ENCODE data around the gene SFR1. TPM values are rescaled to one million over a fixed set of nuclear protein-coding genes. Genes with fewer than 3 reads are reported as not detected.

The SFR1 gene
- total RNA-seq, 1 experiment from 2014 or later = 17.6 TPM

DNA sequence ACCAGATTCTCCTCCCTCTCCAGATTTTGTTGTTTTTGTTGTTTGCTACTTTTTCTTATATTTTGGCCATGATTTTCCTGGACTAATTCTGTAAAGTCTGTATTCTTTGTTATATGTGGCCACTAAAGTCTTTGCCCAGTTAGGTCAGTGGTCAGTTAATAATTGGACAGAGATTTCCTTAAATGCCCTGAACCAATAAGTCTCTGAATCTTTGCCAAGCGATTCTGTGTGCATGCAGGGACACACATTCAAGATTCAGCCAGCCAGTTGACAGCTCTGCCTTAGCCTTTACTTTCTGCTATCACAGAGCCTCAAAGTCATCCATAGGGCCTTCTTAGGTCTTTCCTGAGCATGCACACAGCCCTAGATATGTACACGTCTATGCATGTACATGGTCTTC lies 25.3 kb upstream of the SFR1 start:
- H3K36me3 ChIP-seq (replicated peaks; ENCODE audit: control insufficient read depth, insufficient read depth, low read length) = no peaks in the 10 kb centered on the region
- H3K4me3 ChIP-seq (ENCODE audit: insufficient read depth, low read depth, low read length) = no peak overlapping the region
- H3K27me3 ChIP-seq (ENCODE audit: control insufficient read depth, insufficient read depth, low read length) = no peaks in the 10 kb centered on the region
- DNase-seq = no peak

DNA sequence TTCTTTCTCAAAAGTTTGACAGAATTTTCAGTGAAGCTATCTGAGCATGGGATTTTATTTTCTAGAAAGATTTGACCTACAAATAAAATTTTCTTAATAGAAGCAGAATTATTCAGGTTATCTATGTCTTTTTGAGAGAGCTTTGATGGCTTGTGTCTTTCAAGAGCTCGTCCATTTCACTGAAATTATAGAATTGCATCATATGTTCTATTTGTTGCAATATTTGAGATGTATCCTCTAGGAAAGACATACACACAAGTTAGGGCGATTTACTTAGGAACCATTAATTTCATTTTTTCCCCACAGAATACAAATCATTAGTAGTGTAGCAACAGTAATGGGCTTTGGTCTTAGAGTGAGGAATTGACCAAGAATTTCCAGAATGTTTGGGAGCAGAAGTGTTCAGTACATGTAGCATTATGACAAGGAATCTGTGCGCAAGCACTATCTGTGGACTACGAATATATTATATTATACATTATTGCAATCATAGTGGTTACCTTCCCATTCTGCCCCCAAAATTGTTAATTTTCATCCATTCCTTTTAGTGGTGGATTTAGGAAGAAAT lies 23.5 kb upstream of the SFR1 start:
- no peaks in the 10 kb centered on the region for H3K27me3 ChIP-seq (ENCODE audit: control insufficient read depth, insufficient read depth, low read length)
- DNase-seq = no peak
- no peaks in the 10 kb centered on the region for H3K36me3 ChIP-seq (replicated peaks; ENCODE audit: control insufficient read depth, insufficient read depth, low read length)
- H3K4me3 ChIP-seq (ENCODE audit: insufficient read depth, low read depth, low read length) = no peak overlapping the region

DNA sequence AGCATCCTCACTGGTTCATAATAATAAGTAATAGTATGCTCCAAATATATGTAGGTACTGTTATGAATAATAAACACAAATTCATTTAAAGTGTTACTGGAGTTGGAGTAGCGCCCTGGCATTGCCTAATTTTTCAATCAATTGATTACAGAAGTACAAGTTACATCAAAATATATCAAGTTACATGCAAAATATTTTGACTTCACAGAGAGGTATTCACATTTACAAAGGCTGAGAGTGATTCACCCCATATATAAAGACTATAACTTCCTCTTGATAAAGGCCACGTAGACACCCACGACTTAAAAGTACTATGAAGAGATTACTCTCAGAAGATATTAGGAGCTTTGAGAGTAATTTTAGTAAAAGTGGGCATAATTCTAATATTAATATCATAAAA lies 22.7 kb upstream of the SFR1 start:
- no peak overlapping the region for H3K4me3 ChIP-seq (ENCODE audit: insufficient read depth, low read depth, low read length)
- H3K36me3 ChIP-seq (replicated peaks; ENCODE audit: control insufficient read depth, insufficient read depth, low read length) = no peaks in the 10 kb centered on the region
- no peaks in the 10 kb centered on the region for H3K27me3 ChIP-seq (ENCODE audit: control insufficient read depth, insufficient read depth, low read length)
- no peak for DNase-seq

DNA sequence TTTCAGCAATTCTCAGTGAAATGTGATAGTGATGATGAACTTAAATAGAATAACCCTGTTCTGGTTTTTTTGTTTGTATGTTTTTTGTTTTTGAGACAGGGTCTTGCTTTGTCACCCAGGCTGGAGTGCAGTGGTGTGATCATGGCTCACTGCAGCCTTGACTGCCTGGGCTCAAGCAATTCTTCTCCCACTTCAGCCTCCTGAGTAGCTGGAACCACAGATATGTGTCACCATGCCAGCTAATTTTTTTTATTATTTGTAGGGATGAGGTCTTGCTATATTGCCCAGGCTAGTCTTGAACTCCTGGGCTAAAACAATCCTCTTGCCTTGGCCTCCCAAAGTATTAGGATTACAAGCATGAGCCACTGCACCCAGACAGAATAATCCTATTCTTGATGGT lies 22.0 kb upstream of the SFR1 start:
- H3K4me3 ChIP-seq (ENCODE audit: insufficient read depth, low read depth, low read length) = no peak overlapping the region
- no peaks in the 10 kb centered on the region for H3K36me3 ChIP-seq (replicated peaks; ENCODE audit: control insufficient read depth, insufficient read depth, low read length)
- H3K27me3 ChIP-seq (ENCODE audit: control insufficient read depth, insufficient read depth, low read length) = no peaks in the 10 kb centered on the region
- no peak for DNase-seq

DNA sequence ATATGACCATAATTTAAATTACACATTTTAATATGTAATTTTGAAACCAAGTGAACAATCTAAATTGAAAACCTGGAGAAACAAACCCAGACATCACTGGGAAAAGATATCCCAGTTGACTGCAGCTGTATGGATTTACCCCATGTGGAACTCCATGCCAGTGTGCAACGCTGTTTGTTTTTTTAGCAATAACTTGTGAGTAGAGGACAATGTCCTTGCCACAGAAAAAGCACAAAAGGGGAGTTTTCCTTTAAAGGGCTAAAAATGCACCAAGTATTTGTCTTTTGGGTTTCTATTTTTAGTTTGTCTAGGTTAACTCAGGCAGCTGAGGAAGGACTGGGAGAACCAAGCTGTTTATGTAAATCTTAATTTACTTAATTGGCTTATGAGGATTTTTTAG lies 21.2 kb upstream of the SFR1 start:
- Histone ChIP-seq H3K4me3 (ENCODE audit: insufficient read depth, low read depth, low read length) (no peak overlapping the region), H3K27me3 (ENCODE audit: control insufficient read depth, insufficient read depth, low read length) (no peaks in the 10 kb centered on the region), H3K36me3 (replicated peaks; ENCODE audit: control insufficient read depth, insufficient read depth, low read length) (no peaks in the 10 kb centered on the region)
- DNase-seq = no peak

DNA sequence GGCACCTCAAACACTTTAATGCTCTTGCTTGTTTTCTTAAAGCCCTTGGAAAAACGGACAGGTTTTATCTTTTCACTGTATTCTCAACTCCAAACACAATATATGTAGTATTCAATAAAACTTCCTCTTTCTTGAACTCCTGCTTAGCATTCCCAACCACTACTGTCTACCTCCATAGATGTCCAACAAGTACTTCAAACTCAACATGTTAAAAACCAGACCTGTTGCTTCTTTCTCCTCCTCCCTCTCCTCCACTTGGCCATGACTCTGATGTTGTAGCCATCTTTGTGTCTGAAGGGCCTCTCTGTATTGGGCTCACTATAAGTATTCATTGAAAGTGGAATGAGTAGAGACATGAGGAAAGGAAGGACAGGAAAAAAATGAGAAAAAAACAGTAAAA lies 20.1 kb upstream of the SFR1 start:
- no peaks in the 10 kb centered on the region for H3K36me3 ChIP-seq (replicated peaks; ENCODE audit: control insufficient read depth, insufficient read depth, low read length)
- no peak for DNase-seq
- no peak overlapping the region for H3K4me3 ChIP-seq (ENCODE audit: insufficient read depth, low read depth, low read length)
- H3K27me3 ChIP-seq (ENCODE audit: control insufficient read depth, insufficient read depth, low read length) = no peaks in the 10 kb centered on the region

DNA sequence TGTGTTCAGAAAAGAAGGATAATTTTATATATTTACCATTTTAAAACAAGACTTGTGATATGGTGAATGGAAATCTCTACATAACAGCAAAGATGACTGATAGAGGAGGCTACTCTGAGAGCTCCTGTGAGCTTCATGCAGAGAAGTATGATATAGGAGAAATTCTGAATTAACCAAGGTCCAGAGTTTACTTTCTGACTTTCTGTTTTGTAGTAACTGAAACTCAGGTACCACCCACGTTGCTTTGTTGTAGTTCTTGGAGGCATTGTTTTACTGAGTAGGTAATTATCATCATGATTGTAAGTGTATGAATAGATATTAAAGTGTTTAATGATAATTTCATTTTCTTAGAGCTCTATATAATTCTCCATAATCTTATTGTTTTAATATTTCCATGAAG lies 18.0 kb upstream of the SFR1 start:
- no peak overlapping the region for H3K4me3 ChIP-seq (ENCODE audit: insufficient read depth, low read depth, low read length)
- H3K36me3 ChIP-seq (replicated peaks; ENCODE audit: control insufficient read depth, insufficient read depth, low read length) = no peaks in the 10 kb centered on the region
- DNase-seq = no peak
- H3K27me3 ChIP-seq (ENCODE audit: control insufficient read depth, insufficient read depth, low read length) = no peaks in the 10 kb centered on the region

DNA sequence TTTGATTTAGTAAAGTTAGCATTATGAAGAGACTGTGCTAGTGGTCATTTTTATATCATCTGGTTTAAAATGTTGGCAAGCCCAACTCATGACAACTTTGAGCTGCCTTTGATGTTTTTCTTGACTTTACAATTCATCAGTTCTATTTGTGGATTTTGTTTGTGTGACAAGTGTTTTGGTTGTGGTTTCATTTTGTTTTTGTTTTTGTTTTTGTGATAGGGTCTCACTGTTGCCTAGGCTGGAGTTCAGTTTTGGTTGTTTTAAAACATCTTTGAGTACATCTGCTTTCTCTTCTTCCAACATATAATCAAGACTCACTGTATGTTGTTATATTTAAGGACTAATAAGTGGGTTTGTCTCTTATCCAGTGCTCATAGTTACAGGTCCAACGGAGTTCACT lies 17.6 kb upstream of the SFR1 start:
- Histone ChIP-seq H3K4me3 (ENCODE audit: insufficient read depth, low read depth, low read length) (no peak overlapping the region), H3K27me3 (ENCODE audit: control insufficient read depth, insufficient read depth, low read length) (no peaks in the 10 kb centered on the region)
- no peak for DNase-seq

DNA sequence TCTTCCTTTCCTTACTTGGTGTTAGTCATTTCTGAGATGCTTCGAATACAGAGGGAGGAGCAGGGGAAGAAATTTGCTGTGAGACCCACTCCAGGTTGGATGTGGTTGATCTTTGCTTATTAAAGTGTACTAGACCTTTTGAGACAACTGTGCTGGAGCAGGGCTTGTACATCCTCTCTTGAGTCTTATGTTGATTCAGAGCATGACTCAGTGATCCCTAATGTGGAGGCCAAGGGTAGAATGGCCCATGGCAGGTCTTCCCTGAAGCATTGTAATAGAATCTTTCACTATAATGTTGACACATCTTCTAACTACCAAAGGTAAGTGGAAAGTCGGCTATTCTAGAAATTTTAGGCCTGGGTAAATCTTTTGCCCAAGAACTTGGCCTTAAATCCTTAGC lies 17.0 kb upstream of the SFR1 start:
- H3K27me3 ChIP-seq (ENCODE audit: control insufficient read depth, insufficient read depth, low read length) = no peaks in the 10 kb centered on the region
- no peak for DNase-seq

More for the DNA sequence above, 17.6 kb upstream of the SFR1 start:
- H3K36me3 ChIP-seq (replicated peaks; ENCODE audit: control insufficient read depth, insufficient read depth, low read length) = no peaks in the 10 kb centered on the region

DNA sequence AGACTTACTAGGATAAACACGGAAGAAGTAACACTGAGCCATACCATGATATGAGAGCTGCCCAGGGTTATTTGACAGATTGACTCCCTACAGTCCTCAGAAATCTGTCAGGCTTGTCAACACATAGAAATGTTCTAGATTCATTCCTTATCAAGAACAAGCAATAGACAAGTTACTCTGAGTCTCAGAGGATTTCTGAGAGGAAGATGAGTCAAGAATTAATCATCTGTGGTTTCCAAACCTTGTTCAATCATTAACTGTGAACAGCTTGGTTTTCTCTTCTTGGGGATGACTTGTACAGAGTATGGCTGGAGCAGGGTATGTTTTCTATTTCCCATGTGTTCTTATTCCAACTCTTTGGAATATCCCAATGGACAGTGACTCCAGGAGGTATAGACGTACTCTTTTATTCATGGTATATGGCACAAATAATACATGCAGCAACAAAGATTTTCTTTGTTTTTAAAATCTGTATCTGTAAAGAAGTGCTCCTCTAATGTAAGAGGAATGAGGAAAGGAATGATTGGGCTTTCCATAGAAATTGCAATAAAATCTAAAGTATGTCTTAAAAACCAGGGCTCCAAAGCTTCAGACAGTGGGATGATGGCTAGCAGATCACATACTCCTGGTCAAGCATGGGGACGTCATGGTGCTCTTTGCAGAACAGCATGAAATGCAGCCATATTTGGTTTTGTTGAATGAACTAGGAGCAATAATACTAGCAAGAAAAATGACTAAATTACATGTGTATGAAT lies 11.9 kb upstream of the SFR1 start:
- Histone ChIP-seq H3K36me3 (replicated peaks; ENCODE audit: control insufficient read depth, insufficient read depth, low read length) (no peaks in the 10 kb centered on the region), H3K27me3 (ENCODE audit: control insufficient read depth, insufficient read depth, low read length) (no peaks in the 10 kb centered on the region), H3K4me3 (ENCODE audit: insufficient read depth, low read depth, low read length) (no peak overlapping the region)
- no peak for DNase-seq

More for the DNA sequence above, 17.0 kb upstream of the SFR1 start:
- H3K4me3 ChIP-seq (ENCODE audit: insufficient read depth, low read depth, low read length) = no peak overlapping the region
- H3K36me3 ChIP-seq (replicated peaks; ENCODE audit: control insufficient read depth, insufficient read depth, low read length) = no peaks in the 10 kb centered on the region

DNA sequence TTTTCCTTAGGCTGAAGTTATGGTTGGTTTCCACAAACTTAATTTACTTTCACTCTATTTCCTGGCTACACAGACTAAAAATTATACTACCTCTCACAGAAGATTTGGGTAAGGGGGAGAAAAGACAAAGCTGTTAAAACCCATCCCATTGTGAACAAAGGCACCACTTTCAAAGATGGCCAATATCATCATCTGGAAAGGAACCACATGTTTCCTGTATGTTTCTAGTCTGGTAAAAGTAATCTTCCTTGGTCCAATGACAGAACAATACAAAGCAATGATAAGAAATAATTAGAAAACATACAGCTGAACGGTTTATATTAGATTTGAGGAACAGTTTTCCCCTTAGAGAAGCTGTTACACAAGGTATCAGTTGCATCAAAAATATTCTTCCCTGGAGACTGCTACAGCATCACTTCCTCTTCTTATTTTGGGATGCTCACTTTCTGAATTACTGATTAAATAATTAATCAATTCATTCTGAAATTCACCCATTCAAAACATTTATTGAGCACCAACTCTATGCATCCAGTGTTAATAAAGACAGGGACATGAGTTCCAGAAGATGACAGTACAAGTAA lies 8.5 kb upstream of the SFR1 start:
- H3K27me3 ChIP-seq (ENCODE audit: control insufficient read depth, insufficient read depth, low read length) = no peaks in the 10 kb centered on the region

DNA sequence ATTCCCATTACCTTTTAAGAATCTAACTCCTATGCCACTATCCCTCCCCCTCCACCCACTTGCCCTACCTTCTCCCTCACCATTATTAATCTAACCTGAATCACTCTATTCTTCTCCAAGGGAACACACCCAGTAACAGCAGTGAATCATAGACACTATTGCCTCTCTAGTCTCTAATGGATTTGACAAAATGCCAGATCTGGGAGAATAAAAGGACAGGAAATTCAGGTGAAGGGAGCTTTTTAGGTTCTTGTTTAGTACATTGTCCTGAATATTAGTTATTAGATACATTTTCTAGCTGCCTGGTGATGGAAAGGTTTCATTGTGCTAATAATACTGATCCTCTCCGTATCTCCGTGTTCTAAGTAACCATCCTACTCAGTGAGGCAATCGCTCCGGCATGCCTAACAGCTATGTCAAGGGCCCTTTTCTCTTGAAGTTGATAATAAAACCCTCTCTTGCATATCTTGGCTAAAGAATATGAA lies 4.1 kb upstream of the SFR1 start:
- no peaks in the 10 kb centered on the region for H3K27me3 ChIP-seq (ENCODE audit: control insufficient read depth, insufficient read depth, low read length)
- H3K36me3 ChIP-seq (replicated peaks; ENCODE audit: control insufficient read depth, insufficient read depth, low read length) = no peaks in the 10 kb centered on the region
- no peak overlapping the region for H3K4me3 ChIP-seq (ENCODE audit: insufficient read depth, low read depth, low read length)
- no peak for DNase-seq

More for the DNA sequence above, 8.5 kb upstream of the SFR1 start:
- DNase-seq = no peak
- no peak overlapping the region for H3K4me3 ChIP-seq (ENCODE audit: insufficient read depth, low read depth, low read length)
- H3K36me3 ChIP-seq (replicated peaks; ENCODE audit: control insufficient read depth, insufficient read depth, low read length) = no peaks in the 10 kb centered on the region

DNA sequence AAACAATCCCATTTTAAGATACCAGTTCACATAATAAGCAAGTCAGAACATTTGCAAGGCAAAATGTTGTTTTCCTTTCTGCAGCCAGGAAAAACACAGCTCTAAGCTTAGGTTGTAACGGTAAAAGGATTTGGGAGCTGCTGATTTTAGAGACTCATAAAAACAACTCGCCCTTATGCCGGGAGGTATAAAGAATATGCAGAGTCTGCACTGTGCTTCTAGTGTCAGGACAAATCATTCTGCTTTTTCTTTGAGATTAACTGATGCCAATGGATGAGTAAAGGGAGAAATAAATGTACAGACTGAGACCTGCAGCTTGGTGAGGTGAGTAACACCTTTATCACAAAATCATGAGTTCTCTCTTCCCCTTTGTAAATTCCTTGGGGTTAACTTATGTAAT lies 2.0 kb upstream of the SFR1 start:
- no peaks in the 10 kb centered on the region for H3K27me3 ChIP-seq (ENCODE audit: control insufficient read depth, insufficient read depth, low read length)
- no peak for DNase-seq
- H3K36me3 ChIP-seq (replicated peaks; ENCODE audit: control insufficient read depth, insufficient read depth, low read length) = no peaks in the 10 kb centered on the region
- no peak overlapping the region for H3K4me3 ChIP-seq (ENCODE audit: insufficient read depth, low read depth, low read length)

DNA sequence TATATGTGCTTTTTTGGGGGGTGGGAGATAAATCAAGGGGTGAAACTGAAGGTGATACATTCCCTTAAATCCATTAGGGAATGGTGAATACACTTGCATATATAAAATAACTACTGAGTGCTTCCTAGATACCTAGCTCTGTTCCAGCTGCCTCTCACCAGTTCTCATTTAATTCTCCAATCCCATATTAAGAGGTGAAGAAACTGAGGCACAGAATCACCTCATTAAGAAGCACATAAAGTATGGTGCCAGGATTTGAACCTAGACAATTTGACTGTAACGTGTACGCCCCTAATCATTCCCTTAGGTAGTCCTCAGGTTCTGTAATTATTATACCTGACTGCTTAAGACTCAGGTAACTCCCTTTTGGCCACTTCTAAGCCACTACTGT lies 1.5 kb upstream of the SFR1 start:
- H3K4me3 ChIP-seq (ENCODE audit: insufficient read depth, low read depth, low read length) = peak overlapping the region; percentile 56
- H3K36me3 ChIP-seq (replicated peaks; ENCODE audit: control insufficient read depth, insufficient read depth, low read length) = no peaks in the 10 kb centered on the region
- no peaks in the 10 kb centered on the region for H3K27me3 ChIP-seq (ENCODE audit: control insufficient read depth, insufficient read depth, low read length)
- no peak for DNase-seq

DNA sequence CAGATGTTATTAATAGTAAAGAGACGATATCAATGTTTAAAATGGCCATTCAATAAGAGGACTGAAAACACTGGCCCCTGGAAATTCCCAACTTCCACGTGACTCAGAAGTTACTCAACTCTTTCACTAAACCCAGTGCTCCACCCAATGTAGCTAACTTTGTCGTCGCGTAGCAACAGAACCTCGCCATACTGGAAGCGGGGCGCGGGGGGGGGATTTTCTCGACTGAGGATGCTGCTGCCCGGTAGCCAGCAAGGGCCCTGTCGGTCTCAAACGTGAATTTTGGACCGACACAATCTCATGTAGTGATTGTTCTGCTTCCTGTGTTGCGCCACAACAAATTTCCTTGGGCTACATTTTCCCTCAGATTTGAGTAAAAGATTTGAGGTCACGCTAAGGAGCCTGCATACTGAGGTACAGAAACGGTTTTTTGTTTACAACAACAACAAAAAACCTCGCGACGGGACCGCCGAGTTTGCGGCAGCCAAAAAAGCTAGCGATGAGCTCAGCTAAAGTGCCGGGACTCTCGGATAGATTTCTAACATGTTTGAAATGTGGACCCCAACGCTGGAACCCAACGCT lies 977 bp upstream of the SFR1 start:
- DNase-seq = peak; percentile 61

More for the DNA sequence above, 977 bp upstream of the SFR1 start:
- Histone ChIP-seq H3K27me3 (ENCODE audit: control insufficient read depth, insufficient read depth, low read length) (no peaks in the 10 kb centered on the region), H3K36me3 (replicated peaks; ENCODE audit: control insufficient read depth, insufficient read depth, low read length) (no peaks in the 10 kb centered on the region), H3K4me3 (ENCODE audit: insufficient read depth, low read depth, low read length) (peak overlapping the region; percentile 56)
